T-helper 2 cell treated with Interferon-gamma antibody and Interleukin-4, amounts not matched to agents 5 μg/mL and 100 μg/mL, for 36 hours (primary cell): ENCODE data around the gene TEAD1.
"Not testable (repeated sequence)": the region's sequence is repeated elsewhere in the genome, so short reads cannot be mapped to it uniquely, and the experiment has no call there.

ENCODE experiments used
- DNase-seq: peaks from one replicate; pipeline ENCODE4 v3.0.0; 2021; ENCODE audit warnings: low spot score
- H3K27ac Mint-ChIP-seq: one replicate; pipeline ENCODE4 v1.8.0; 2021; ENCODE audit warnings: mild to moderate bottlenecking, mixed read lengths
- H3K27me3 Mint-ChIP-seq: one replicate; pipeline ENCODE4 v1.8.0; 2021; ENCODE audit warnings: low read depth, mixed read lengths
- H3K36me3 Mint-ChIP-seq: one replicate; pipeline ENCODE4 v1.8.0; 2021; ENCODE audit warnings: low read depth, mixed read lengths
- H3K4me1 Mint-ChIP-seq: one replicate; pipeline ENCODE4 v1.8.0; 2021; ENCODE audit warnings: low read depth, mixed read lengths
- H3K4me3 Mint-ChIP-seq: one replicate; pipeline ENCODE4 v1.8.0; 2022; ENCODE audit warnings: mild to moderate bottlenecking, moderate library complexity, mixed read lengths
- H3K9me3 Mint-ChIP-seq: one replicate; pipeline ENCODE4 v1.8.0; 2021; ENCODE audit warnings: mixed read lengths

The TEAD1 gene

GRCh38 chr11:12868315-12869073 lies 194.3 kb downstream of the TEAD1 start:
- no peak overlapping the region for H3K4me3 Mint-ChIP-seq
- peaks cover 32% of the 10 kb centered on the region for H3K27me3 Mint-ChIP-seq
- H3K9me3 Mint-ChIP-seq: no peaks in the 10 kb centered on the region
- no peaks in the 10 kb centered on the region for H3K4me1 Mint-ChIP-seq
- DNase-seq: no peak
- no peaks in the 10 kb centered on the region for H3K36me3 Mint-ChIP-seq
- H3K27ac Mint-ChIP-seq: no peak overlapping the region

GRCh38 chr11:12871241-12871640 lies 197.0 kb downstream of the TEAD1 start:
- H3K9me3 Mint-ChIP-seq: no peaks in the 10 kb centered on the region
- no peaks in the 10 kb centered on the region for H3K36me3 Mint-ChIP-seq
- no peak overlapping the region for H3K27ac Mint-ChIP-seq
- peaks cover 18% of the 10 kb centered on the region for H3K27me3 Mint-ChIP-seq
- no peak overlapping the region for H3K4me3 Mint-ChIP-seq
- DNase-seq: no peak
- no peaks in the 10 kb centered on the region for H3K4me1 Mint-ChIP-seq

- H3K4me3 Mint-ChIP-seq: no peak overlapping the region
- no peaks in the 10 kb centered on the region for H3K4me1 Mint-ChIP-seq
- no peak for DNase-seq
- H3K27ac Mint-ChIP-seq: no peak overlapping the region
- H3K27me3 Mint-ChIP-seq: peaks cover 13% of the 10 kb centered on the region
- H3K9me3 Mint-ChIP-seq: no peaks in the 10 kb centered on the region
- H3K36me3 Mint-ChIP-seq: no peaks in the 10 kb centered on the region
These were observed 197.6 kb downstream of the TEAD1 start for GRCh38 chr11:12871788-12872321.

GRCh38 chr11:12876340-12876739 lies 202.1 kb downstream of the TEAD1 start:
- H3K9me3 Mint-ChIP-seq: no peaks in the 10 kb centered on the region
- no peak overlapping the region for H3K27ac Mint-ChIP-seq
- H3K4me3 Mint-ChIP-seq: no peak overlapping the region
- no peaks in the 10 kb centered on the region for H3K4me1 Mint-ChIP-seq
- DNase-seq: no peak
- no peaks in the 10 kb centered on the region for H3K36me3 Mint-ChIP-seq
- H3K27me3 Mint-ChIP-seq: peaks cover 11% of the 10 kb centered on the region

GRCh38 chr11:12876988-12877387 lies 202.8 kb downstream of the TEAD1 start:
- no peaks in the 10 kb centered on the region for H3K36me3 Mint-ChIP-seq
- H3K27me3 Mint-ChIP-seq: peaks cover 11% of the 10 kb centered on the region
- H3K27ac Mint-ChIP-seq: no peak overlapping the region
- no peaks in the 10 kb centered on the region for H3K9me3 Mint-ChIP-seq
- no peak for DNase-seq
- no peak overlapping the region for H3K4me3 Mint-ChIP-seq
- H3K4me1 Mint-ChIP-seq: no peaks in the 10 kb centered on the region

GRCh38 chr11:12877508-12877907 lies 203.3 kb downstream of the TEAD1 start:
- peaks cover 11% of the 10 kb centered on the region for H3K27me3 Mint-ChIP-seq
- H3K27ac Mint-ChIP-seq, H3K4me1 Mint-ChIP-seq, H3K9me3 Mint-ChIP-seq, H3K4me3 Mint-ChIP-seq, DNase-seq, H3K36me3 Mint-ChIP-seq: not testable (repeated sequence)

GRCh38 chr11:12880327-12880726 lies 206.1 kb downstream of the TEAD1 start:
- peaks cover 5% of the 10 kb centered on the region for H3K27me3 Mint-ChIP-seq
- no peak overlapping the region for H3K27ac Mint-ChIP-seq

GRCh38 chr11:12882670-12883069 lies 208.4 kb downstream of the TEAD1 start:
- no peak overlapping the region for H3K27ac Mint-ChIP-seq
- H3K4me3 Mint-ChIP-seq: no peak overlapping the region
- H3K27me3 Mint-ChIP-seq: peaks cover 3% of the 10 kb centered on the region
- DNase-seq: no peak
- no peaks in the 10 kb centered on the region for H3K4me1 Mint-ChIP-seq
- no peaks in the 10 kb centered on the region for H3K36me3 Mint-ChIP-seq
- H3K9me3 Mint-ChIP-seq: no peaks in the 10 kb centered on the region

More at GRCh38 chr11:12880327-12880726, 206.1 kb downstream of the TEAD1 start:
- Mint-ChIP-seq H3K9me3 (no peaks in the 10 kb centered on the region), H3K4me3 (no peak overlapping the region), H3K36me3 (no peaks in the 10 kb centered on the region), H3K4me1 (no peaks in the 10 kb centered on the region)
- no peak for DNase-seq

- Mint-ChIP-seq H3K27me3 (peaks cover 7% of the 10 kb centered on the region), H3K9me3 (no peaks in the 10 kb centered on the region), H3K27ac (no peak overlapping the region), H3K4me3 (no peak overlapping the region), H3K4me1 (no peaks in the 10 kb centered on the region), H3K36me3 (no peaks in the 10 kb centered on the region)
- no peak for DNase-seq
These were observed 210.6 kb downstream of the TEAD1 start for GRCh38 chr11:12884751-12885318.

- no peaks in the 10 kb centered on the region for H3K9me3 Mint-ChIP-seq
- H3K4me3 Mint-ChIP-seq: no peak overlapping the region
- no peak for DNase-seq
- H3K4me1 Mint-ChIP-seq: no peaks in the 10 kb centered on the region
- H3K27me3 Mint-ChIP-seq: peaks cover 7% of the 10 kb centered on the region
- no peak overlapping the region for H3K27ac Mint-ChIP-seq
- H3K36me3 Mint-ChIP-seq: no peaks in the 10 kb centered on the region
These were observed 211.6 kb downstream of the TEAD1 start for GRCh38 chr11:12885717-12886239.

- Mint-ChIP-seq H3K27ac (no peak overlapping the region), H3K4me1 (no peaks in the 10 kb centered on the region), H3K4me3 (no peak overlapping the region), H3K9me3 (no peaks in the 10 kb centered on the region), H3K27me3 (peaks cover 7% of the 10 kb centered on the region), H3K36me3 (no peaks in the 10 kb centered on the region)
- DNase-seq: no peak
These were observed 212.3 kb downstream of the TEAD1 start for GRCh38 chr11:12886508-12886907.

- peaks cover 7% of the 10 kb centered on the region for H3K27me3 Mint-ChIP-seq
- no peak overlapping the region for H3K4me3 Mint-ChIP-seq
- no peak overlapping the region for H3K27ac Mint-ChIP-seq
- DNase-seq: peak; percentile 26
- no peaks in the 10 kb centered on the region for H3K4me1 Mint-ChIP-seq
- H3K9me3 Mint-ChIP-seq: no peaks in the 10 kb centered on the region
- no peaks in the 10 kb centered on the region for H3K36me3 Mint-ChIP-seq
These were observed 214.4 kb downstream of the TEAD1 start for GRCh38 chr11:12888525-12889158.

GRCh38 chr11:12889243-12889642 lies 215.0 kb downstream of the TEAD1 start:
- no peak overlapping the region for H3K27ac Mint-ChIP-seq

GRCh38 chr11:12890476-12890875 lies 216.3 kb downstream of the TEAD1 start:
- Mint-ChIP-seq H3K36me3 (no peaks in the 10 kb centered on the region), H3K4me3 (no peak overlapping the region), H3K27me3 (peaks cover 7% of the 10 kb centered on the region), H3K9me3 (no peaks in the 10 kb centered on the region), H3K27ac (no peak overlapping the region), H3K4me1 (no peaks in the 10 kb centered on the region)
- no peak for DNase-seq

More at GRCh38 chr11:12889243-12889642, 215.0 kb downstream of the TEAD1 start:
- DNase-seq: no peak
- Mint-ChIP-seq H3K4me3 (no peak overlapping the region), H3K4me1 (no peaks in the 10 kb centered on the region), H3K36me3 (no peaks in the 10 kb centered on the region), H3K9me3 (no peaks in the 10 kb centered on the region), H3K27me3 (peaks cover 7% of the 10 kb centered on the region)
